Endodermal cell (in vitro differentiated cells): ENCODE measurements around the gene TNIK. TPM values are rescaled to one million over a fixed set of nuclear protein-coding genes. Genes with fewer than 3 reads are reported as not detected.

Experiments used
- DNase-seq: peaks from one replicate; pipeline ENCODE4 v3.0.0-alpha.2; 2017
- H3K27ac ChIP-seq: 2 replicates; pipeline ENCODE4 v1.5.1; 2013; ENCODE audit warnings: mild to moderate bottlenecking, low read depth, low read length, moderate library complexity
- H3K27me3 ChIP-seq: 2 replicates; pipeline ENCODE4 v1.6.1; 2013; ENCODE audit warnings: mild to moderate bottlenecking, low read length, moderate library complexity; ENCODE audit not compliant: insufficient read depth, control insufficient read depth, poor library complexity, severe bottlenecking
- H3K36me3 ChIP-seq: 2 replicates; pipeline ENCODE4 v1.7.0; 2013; ENCODE audit warnings: mild to moderate bottlenecking, low read length, moderate library complexity; ENCODE audit not compliant: control insufficient read depth, insufficient read depth
- H3K4me1 ChIP-seq: one replicate; pipeline ENCODE4 v1.7.0; 2013; ENCODE audit warnings: low read length; ENCODE audit not compliant: control insufficient read depth, insufficient read depth
- H3K4me3 ChIP-seq: 2 replicates; pipeline ENCODE4 v1.5.1; 2013; ENCODE audit warnings: mild to moderate bottlenecking, low read length, moderate library complexity
- H3K9ac ChIP-seq: 2 replicates; pipeline ENCODE4 v1.6.1; 2013; ENCODE audit warnings: mild to moderate bottlenecking, low read length, moderate library complexity; ENCODE audit not compliant: poor library complexity, severe bottlenecking; ENCODE audit errors: extremely low read depth
- H3K9me3 ChIP-seq: 2 replicates; pipeline ENCODE4 v1.6.1; 2013; ENCODE audit warnings: mild to moderate bottlenecking, low read length, moderate library complexity; ENCODE audit not compliant: control insufficient read depth
- H3K27ac Mint-ChIP-seq: 2 replicates; pipeline ENCODE4 v1.8.0; 2020; ENCODE audit warnings: mixed read lengths
- H3K27me3 Mint-ChIP-seq: 2 replicates; pipeline ENCODE4 v1.8.0; 2021; ENCODE audit warnings: mild to moderate bottlenecking, mixed read lengths; ENCODE audit not compliant: insufficient read depth
- H3K36me3 Mint-ChIP-seq: 2 replicates; pipeline ENCODE4 v1.8.0; 2020; ENCODE audit warnings: low read depth, mixed read lengths
- H3K4me1 Mint-ChIP-seq: 2 replicates; pipeline ENCODE4 v1.8.0; 2020; ENCODE audit warnings: mixed read lengths
- H3K4me3 Mint-ChIP-seq: 2 replicates; pipeline ENCODE4 v1.8.0; 2020; ENCODE audit warnings: mild to moderate bottlenecking, moderate library complexity, mixed read lengths
- H3K9me3 Mint-ChIP-seq: 2 replicates; pipeline ENCODE4 v1.8.0; 2020; ENCODE audit warnings: mild to moderate bottlenecking, mixed read lengths
- WGBS, 2 experiments: methylation state at CpG; one replicate each; pipeline versions ENCODE4 v1.1.5 to v1.1.7; 2013; ENCODE audit warnings: missing lambda C conversion rate in 2 of 2, mixed read lengths in 1 of 2; ENCODE audit not compliant: insufficient coverage in 1 of 2, insufficient read length in 1 of 2; 5-methylcytosine and 5-hydroxymethylcytosine counted together
- total RNA-seq, 2 donors: library from RNA; stranded (reverse); fragmentation: NEBNext Ultra II Directional in 1 of 2; extraction: Animal tissue kit (Norgen Biotek cat#: 25700) in 1 of 2; gene quantifications; 2 replicates in 1 of 2; 3 replicates in 1 of 2; pipeline ENCODE4 v1.2.1, GENCODE V29; 2021
- TF ChIP-seq, protein P1 (sequence below): fragments of 200-600 bp; sonication (generic); conservative IDR thresholded peaks from 2 replicates; pipeline ENCODE4 v1.5.0; 2021; ENCODE audit warnings: antibody characterized with exemption, mild to moderate bottlenecking

The TNIK gene
- total RNA-seq, 2 donors from 2014 or later = 12.2 to 14.9 TPM

DNA sequence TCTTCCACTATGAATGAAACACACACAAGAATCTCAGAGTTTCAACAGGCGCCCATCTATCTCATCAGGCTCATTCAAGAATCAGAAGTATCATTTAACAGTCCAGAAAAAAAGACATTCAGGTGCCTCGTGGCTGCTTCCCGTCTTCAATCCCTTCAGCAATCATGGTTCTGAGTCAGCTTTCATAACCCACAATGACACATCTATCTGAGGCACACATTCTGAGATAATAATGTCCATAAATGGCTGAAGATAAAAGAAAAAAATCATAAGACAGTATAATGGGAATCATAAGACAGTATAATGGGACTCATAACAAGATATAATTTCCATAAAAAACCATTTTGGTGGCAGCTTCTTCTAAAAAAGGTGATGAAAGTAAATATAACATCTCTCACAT lies 52.4 kb downstream of the TNIK start:
- no peak for DNase-seq
- H3K36me3 Mint-ChIP-seq = no peaks in the 10 kb centered on the region
- peaks cover 4% of the 10 kb centered on the region for H3K4me1 ChIP-seq
- peaks cover 14% of the 10 kb centered on the region for H3K4me1 Mint-ChIP-seq
- no peak overlapping the region for H3K4me3 Mint-ChIP-seq
- H3K9me3 Mint-ChIP-seq = no peaks in the 10 kb centered on the region
- H3K9ac ChIP-seq = no peak overlapping the region
- H3K36me3 ChIP-seq = no peaks in the 10 kb centered on the region
- H3K27me3 ChIP-seq = no peaks in the 10 kb centered on the region
- peaks cover 1% of the 10 kb centered on the region for H3K27me3 Mint-ChIP-seq
- peaks cover 6% of the 10 kb centered on the region for H3K9me3 ChIP-seq
- WGBS, 2 experiments = 93 to 100% methylated on average over 2 to 3 of the region's 3 CpGs
- TF ChIP-seq, protein P1, sequence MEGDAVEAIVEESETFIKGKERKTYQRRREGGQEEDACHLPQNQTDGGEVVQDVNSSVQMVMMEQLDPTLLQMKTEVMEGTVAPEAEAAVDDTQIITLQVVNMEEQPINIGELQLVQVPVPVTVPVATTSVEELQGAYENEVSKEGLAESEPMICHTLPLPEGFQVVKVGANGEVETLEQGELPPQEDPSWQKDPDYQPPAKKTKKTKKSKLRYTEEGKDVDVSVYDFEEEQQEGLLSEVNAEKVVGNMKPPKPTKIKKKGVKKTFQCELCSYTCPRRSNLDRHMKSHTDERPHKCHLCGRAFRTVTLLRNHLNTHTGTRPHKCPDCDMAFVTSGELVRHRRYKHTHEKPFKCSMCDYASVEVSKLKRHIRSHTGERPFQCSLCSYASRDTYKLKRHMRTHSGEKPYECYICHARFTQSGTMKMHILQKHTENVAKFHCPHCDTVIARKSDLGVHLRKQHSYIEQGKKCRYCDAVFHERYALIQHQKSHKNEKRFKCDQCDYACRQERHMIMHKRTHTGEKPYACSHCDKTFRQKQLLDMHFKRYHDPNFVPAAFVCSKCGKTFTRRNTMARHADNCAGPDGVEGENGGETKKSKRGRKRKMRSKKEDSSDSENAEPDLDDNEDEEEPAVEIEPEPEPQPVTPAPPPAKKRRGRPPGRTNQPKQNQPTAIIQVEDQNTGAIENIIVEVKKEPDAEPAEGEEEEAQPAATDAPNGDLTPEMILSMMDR = no peak
- H3K27ac Mint-ChIP-seq = no peak overlapping the region
- no peak overlapping the region for H3K27ac ChIP-seq
- H3K4me3 ChIP-seq = no peak overlapping the region

GRCh38 chr3:171404376-171404967 lies 55.7 kb downstream of the TNIK start:
- no peaks in the 10 kb centered on the region for H3K27me3 ChIP-seq
- 74 to 75% methylated on average over 3 of the region's 3 CpGs for WGBS, 2 experiments
- H3K9ac ChIP-seq = no peak overlapping the region
- Mint-ChIP-seq H3K36me3 (no peaks in the 10 kb centered on the region), H3K27ac (no peak overlapping the region), H3K4me1 (peaks cover 11% of the 10 kb centered on the region), H3K9me3 (no peaks in the 10 kb centered on the region), H3K27me3 (peaks cover 1% of the 10 kb centered on the region), H3K4me3 (no peak overlapping the region)
- H3K9me3 ChIP-seq = no peaks in the 10 kb centered on the region
- no peak overlapping the region for H3K27ac ChIP-seq
- H3K36me3 ChIP-seq = no peaks in the 10 kb centered on the region
- H3K4me1 ChIP-seq = no peaks in the 10 kb centered on the region
- TF ChIP-seq, protein P1 = no peak
- no peak for DNase-seq
- no peak overlapping the region for H3K4me3 ChIP-seq

DNA sequence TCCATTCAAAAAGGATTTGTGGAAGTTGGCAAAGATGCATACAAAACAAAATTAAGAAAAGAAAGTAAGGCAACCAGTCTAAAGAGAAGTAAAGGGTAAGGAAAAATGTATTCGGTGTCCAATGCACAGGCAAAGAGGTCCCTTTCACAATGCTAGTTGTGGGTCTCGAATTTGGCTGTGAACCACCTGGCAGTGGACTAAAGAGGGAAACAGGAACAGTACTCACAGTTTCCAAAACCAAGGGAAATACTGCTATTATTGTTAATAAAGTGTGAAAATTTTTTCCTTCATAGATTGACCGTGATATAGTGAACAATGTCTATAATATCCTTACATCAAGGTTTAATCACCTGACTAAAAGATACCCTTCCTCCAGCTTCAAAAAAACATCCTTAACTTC lies 57.9 kb downstream of the TNIK start:
- no peaks in the 10 kb centered on the region for H3K4me1 ChIP-seq
- Mint-ChIP-seq H3K36me3 (no peaks in the 10 kb centered on the region), H3K4me1 (peaks cover 7% of the 10 kb centered on the region), H3K9me3 (no peaks in the 10 kb centered on the region), H3K4me3 (no peak overlapping the region), H3K27ac (no peak overlapping the region), H3K27me3 (peaks cover 1% of the 10 kb centered on the region)
- TF ChIP-seq, protein P1 = no peak
- no peak for DNase-seq
- H3K27ac ChIP-seq = no peak overlapping the region
- H3K27me3 ChIP-seq = no peaks in the 10 kb centered on the region
- no peaks in the 10 kb centered on the region for H3K9me3 ChIP-seq
- no peak overlapping the region for H3K9ac ChIP-seq
- no peaks in the 10 kb centered on the region for H3K36me3 ChIP-seq
- WGBS, 2 experiments = 92 to 100% methylated on average over 2 to 3 of the region's 3 CpGs
- H3K4me3 ChIP-seq = no peak overlapping the region
